PC-3 (cell line): Measurements from ENCODE around the gene RERG. TPM values are rescaled to one million over a fixed set of nuclear protein-coding genes. Genes with fewer than 3 reads are reported as not detected.

ENCODE experiments used
- ATAC-seq: fragments of 200-7000 bp; cut with Tn5 transposase; 2 replicates; pipeline ENCODE4 v1.9.1; 2020; ENCODE audit warnings: mild to moderate bottlenecking, moderate library complexity
- BruUV-seq: library from RNA; stranded (reverse); fragments of 400-500 nt; replicated peaks from 2 replicates; lab custom pipeline; 2021; lab: Mats Ljungman, UMichigan
- CTCF ChIA-PET: fragments of 300-600 bp; sonication (Branson Sonifier 250); formaldehyde crosslinking; loops from one replicate; lab custom pipeline; 2022; ENCODE audit warnings: antibody characterized with exemption; lab: Charles Lee
- POLR2A ChIA-PET: fragments of 300-600 bp; sonication (Branson Sonifier 250); formaldehyde crosslinking; loops from one replicate; lab custom pipeline; 2022; ENCODE audit warnings: antibody characterized with exemption; ENCODE audit not compliant: unreplicated experiment; lab: Charles Lee
- DNase-seq: peaks from one replicate; pipeline ENCODE4 v3.0.0-alpha.2; 2015
- H2AFZ ChIP-seq: fragments of 300-600 bp; sonication (generic); 2 replicates; pipeline ENCODE4 v1.6.0; 2016; ENCODE audit warnings: antibody characterized with exemption, low read length
- H3F3A ChIP-seq: fragments of 300-600 bp; sonication (generic); one replicate; pipeline ENCODE4 v1.6.0; 2017; ENCODE audit warnings: antibody characterized with exemption, low read length, control low read depth, mild to moderate bottlenecking; ENCODE audit not compliant: unreplicated experiment
- H3K27ac ChIP-seq: fragments of 300-600 bp; sonication (generic); 2 replicates; pipeline ENCODE4 v1.5.1; 2016; ENCODE audit warnings: mild to moderate bottlenecking, low read length
- H3K27me3 ChIP-seq: fragments of 300-600 bp; sonication (generic); 2 replicates; pipeline ENCODE4 v1.6.1; 2016; ENCODE audit warnings: low read length, mixed read lengths
- H3K36me3 ChIP-seq: fragments of 300-600 bp; sonication (generic); 2 replicates; pipeline ENCODE4 v1.6.1; 2016; ENCODE audit warnings: low read depth, mixed run types, low read length, mixed read lengths
- H3K4me1 ChIP-seq: fragments of 300-600 bp; sonication (generic); 2 replicates; pipeline ENCODE4 v1.5.1; 2016; ENCODE audit warnings: low read length; ENCODE audit not compliant: insufficient read depth
- H3K4me2 ChIP-seq: fragments of 300-600 bp; sonication (generic); 2 replicates; pipeline ENCODE4 v1.6.0; 2016; ENCODE audit warnings: low read length
- H3K4me3 ChIP-seq: fragments of 300-600 bp; sonication (generic); 2 replicates; pipeline ENCODE4 v1.5.1; 2016; ENCODE audit warnings: mild to moderate bottlenecking, low read length, mixed read lengths
- H3K79me2 ChIP-seq: fragments of 300-600 bp; sonication (generic); 2 replicates; pipeline ENCODE4 v1.6.1; 2017; ENCODE audit warnings: low read length, mixed read lengths
- H3K9ac ChIP-seq: fragments of 300-600 bp; sonication (generic); 2 replicates; pipeline ENCODE4 v1.6.0; 2016; ENCODE audit warnings: mild to moderate bottlenecking, low read length
- H3K9me2 ChIP-seq: fragments of 300-600 bp; sonication (generic); replicated peaks from 2 replicates; pipeline ENCODE4 v1.6.1; 2016; ENCODE audit warnings: mixed run types, low read length, mixed read lengths
- H3K9me3 ChIP-seq: fragments of 300-600 bp; sonication (generic); 2 replicates; pipeline ENCODE4 v1.6.1; 2016; ENCODE audit warnings: low read length, mixed read lengths
- H4K20me1 ChIP-seq: fragments of 300-600 bp; sonication (generic); 2 replicates; pipeline ENCODE4 v1.6.1; 2016; ENCODE audit warnings: low read length, mixed read lengths
- EZH2 ChIP-seq: fragments of 300-600 bp; sonication (generic); IDR thresholded peaks from one replicate; pipeline ENCODE4 v1.6.1; 2017; ENCODE audit warnings: antibody characterized with exemption, mild to moderate bottlenecking, low read length; ENCODE audit not compliant: unreplicated experiment
- EZH2phosphoT487 ChIP-seq: fragments of 300-600 bp; sonication (generic); IDR thresholded peaks from 2 replicates; pipeline ENCODE4 v1.6.1; 2018; ENCODE audit warnings: mild to moderate bottlenecking, antibody characterized with exemption, low read length, borderline replicate concordance
- intact Hi-C: fragments of 100-400 bp; cut with micrococcal nuclease; formaldehyde crosslinking; loops from 2 replicates; pipeline ENCODE4 v1.9.0; 2023
- total RNA-seq: library from RNA; depleted of rRNA; stranded (reverse); fragments of >200 nt; gene quantifications from 2 replicates; pipeline ENCODE4 v1.2.3, GENCODE V29; 2014
- TF ChIP-seq, protein P1 (sequence below): fragments of 300-600 bp; sonication (generic); conservative IDR thresholded peaks from 2 replicates; pipeline ENCODE4 v1.5.1; 2017; ENCODE audit warnings: antibody characterized with exemption, low read depth, mild to moderate bottlenecking, low read length

RERG gene
- total RNA-seq, 1 experiment from 2014 or later = not detected

DNA sequence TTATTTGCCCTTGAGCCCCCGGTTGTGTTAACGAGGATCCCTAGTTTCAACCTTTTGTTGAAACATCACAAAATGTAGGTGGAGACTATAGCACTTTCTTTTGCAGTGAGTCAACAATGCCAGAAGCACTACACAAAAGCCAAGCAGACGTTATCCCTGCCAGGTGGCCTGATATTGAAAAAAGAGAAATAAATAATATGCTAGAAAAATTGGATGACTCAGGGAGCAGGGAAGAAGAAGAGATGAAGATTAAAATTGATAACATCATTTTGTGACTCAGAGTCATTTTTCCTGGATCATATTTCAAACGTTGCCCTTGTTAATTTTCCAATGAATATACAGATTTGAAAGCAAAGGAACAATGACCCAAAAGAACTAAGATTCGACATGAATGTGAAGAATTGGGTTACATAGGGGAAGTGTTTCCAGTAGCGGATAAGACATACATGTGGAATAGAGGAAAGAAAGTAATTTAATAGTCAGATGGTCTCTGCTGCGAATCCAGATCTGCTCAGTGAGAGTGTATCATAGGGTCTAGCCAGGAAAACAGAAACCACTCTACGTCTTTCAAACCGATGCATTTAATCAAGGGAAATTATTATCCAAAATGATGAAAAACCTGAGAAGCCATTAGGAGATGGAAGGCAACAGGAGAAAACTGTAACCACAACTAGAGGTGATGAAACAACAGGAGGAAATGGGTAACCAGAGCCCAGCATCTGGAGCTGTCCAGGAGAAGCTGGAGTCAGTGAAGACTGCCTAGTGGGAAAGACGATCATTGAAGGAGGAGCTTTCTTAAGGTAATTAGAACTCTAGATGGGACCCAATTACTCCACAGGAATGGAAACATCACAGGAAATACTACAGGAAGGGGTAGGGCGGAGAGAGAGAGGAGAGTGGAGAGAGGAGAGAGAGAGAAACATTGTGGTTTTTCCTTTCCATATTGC lies 57.9 kb downstream of the RERG start:
- no peaks in the 10 kb centered on the region for H3K36me3 ChIP-seq
- TF ChIP-seq, protein P1, sequence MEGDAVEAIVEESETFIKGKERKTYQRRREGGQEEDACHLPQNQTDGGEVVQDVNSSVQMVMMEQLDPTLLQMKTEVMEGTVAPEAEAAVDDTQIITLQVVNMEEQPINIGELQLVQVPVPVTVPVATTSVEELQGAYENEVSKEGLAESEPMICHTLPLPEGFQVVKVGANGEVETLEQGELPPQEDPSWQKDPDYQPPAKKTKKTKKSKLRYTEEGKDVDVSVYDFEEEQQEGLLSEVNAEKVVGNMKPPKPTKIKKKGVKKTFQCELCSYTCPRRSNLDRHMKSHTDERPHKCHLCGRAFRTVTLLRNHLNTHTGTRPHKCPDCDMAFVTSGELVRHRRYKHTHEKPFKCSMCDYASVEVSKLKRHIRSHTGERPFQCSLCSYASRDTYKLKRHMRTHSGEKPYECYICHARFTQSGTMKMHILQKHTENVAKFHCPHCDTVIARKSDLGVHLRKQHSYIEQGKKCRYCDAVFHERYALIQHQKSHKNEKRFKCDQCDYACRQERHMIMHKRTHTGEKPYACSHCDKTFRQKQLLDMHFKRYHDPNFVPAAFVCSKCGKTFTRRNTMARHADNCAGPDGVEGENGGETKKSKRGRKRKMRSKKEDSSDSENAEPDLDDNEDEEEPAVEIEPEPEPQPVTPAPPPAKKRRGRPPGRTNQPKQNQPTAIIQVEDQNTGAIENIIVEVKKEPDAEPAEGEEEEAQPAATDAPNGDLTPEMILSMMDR = no peak
- TF ChIP-seq EZH2 (no peak), EZH2phosphoT487 (no peak)
- no TSS peak for BruUV-seq
- POLR2A ChIA-PET = no interaction called here
- no peak overlapping the region for H2AFZ ChIP-seq
- H3K4me1 ChIP-seq = no peaks in the 10 kb centered on the region
- intact Hi-C loops = no loop called here
- no peaks in the 10 kb centered on the region for H3K9me2 ChIP-seq
- no peaks in the 10 kb centered on the region for H3K79me2 ChIP-seq
- H3K4me3 ChIP-seq = no peak overlapping the region
- H3K9ac ChIP-seq = no peak overlapping the region
- ATAC-seq (no peak), DNase-seq (no peak)
- H3K27ac ChIP-seq = no peak overlapping the region
- CTCF ChIA-PET = no interaction called here
- H3K27me3 ChIP-seq = peaks cover 43% of the 10 kb centered on the region
- no peaks in the 10 kb centered on the region for H3F3A ChIP-seq
- H3K4me2 ChIP-seq = no peak overlapping the region
- H4K20me1 ChIP-seq = no peaks in the 10 kb centered on the region
- H3K9me3 ChIP-seq = no peaks in the 10 kb centered on the region

DNA sequence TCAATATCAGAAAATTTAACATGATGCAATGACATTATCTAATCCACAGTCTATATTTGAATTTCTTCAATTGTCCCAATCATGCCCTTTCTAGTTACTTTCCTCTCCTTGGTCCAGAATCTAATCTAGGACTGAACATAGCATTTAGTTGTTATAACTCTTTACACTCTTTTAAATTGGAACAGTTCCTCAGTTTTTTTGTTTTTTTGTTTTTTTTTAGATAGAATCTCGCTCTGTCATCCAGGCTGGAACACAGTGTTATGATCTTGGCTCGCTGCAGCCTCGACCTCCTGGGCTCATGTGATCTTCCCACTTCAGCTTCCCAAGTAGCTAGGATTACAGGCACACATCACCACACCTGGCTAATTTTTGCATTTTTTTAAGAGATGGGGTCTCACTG lies 63.1 kb downstream of the RERG start:
- CTCF ChIA-PET = no interaction called here
- BruUV-seq = no TSS peak
- Histone ChIP-seq H3F3A (no peaks in the 10 kb centered on the region), H3K4me1 (no peaks in the 10 kb centered on the region), H4K20me1 (no peaks in the 10 kb centered on the region), H3K4me2 (no peak overlapping the region), H3K36me3 (no peaks in the 10 kb centered on the region), H3K27me3 (peaks cover 40% of the 10 kb centered on the region), H3K9ac (no peak overlapping the region), H3K9me2 (no peaks in the 10 kb centered on the region), H3K4me3 (no peak overlapping the region), H3K27ac (no peak overlapping the region), H2AFZ (no peak overlapping the region), H3K79me2 (no peaks in the 10 kb centered on the region), H3K9me3 (no peaks in the 10 kb centered on the region)
- ATAC-seq (no peak), DNase-seq (no peak)
- TF ChIP-seq EZH2phosphoT487 = no peak
- intact Hi-C loops = no loop called here
- POLR2A ChIA-PET = no interaction called here

DNA sequence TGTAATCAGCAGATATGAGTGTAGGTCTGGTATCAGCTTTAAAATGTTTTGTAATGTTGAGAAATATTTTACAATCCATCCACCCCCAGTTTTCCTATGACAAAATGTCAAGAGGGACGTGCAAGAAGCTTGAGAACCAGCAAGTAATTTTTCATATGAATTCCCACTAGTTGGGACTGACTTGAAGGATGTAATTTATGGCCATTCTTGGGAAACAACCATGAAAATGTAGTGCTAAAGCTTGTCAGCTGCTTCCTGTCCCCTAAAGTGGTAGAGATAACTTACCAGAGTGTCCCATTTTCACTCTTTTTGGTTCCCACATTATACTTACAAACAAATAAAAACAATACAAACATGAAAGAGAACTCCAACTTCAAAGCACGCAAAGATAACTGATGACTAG lies 63.9 kb downstream of the RERG start:
- no peak for ATAC-seq
- CTCF ChIA-PET = no interaction called here
- Histone ChIP-seq H3K9me2 (no peaks in the 10 kb centered on the region), H3K9me3 (no peaks in the 10 kb centered on the region), H3K4me3 (no peak overlapping the region), H2AFZ (no peak overlapping the region), H3K9ac (no peak overlapping the region), H3K36me3 (no peaks in the 10 kb centered on the region), H3K27ac (no peak overlapping the region), H3K27me3 (peaks cover 40% of the 10 kb centered on the region), H3K4me2 (no peak overlapping the region), H3K79me2 (no peaks in the 10 kb centered on the region), H4K20me1 (no peaks in the 10 kb centered on the region), H3K4me1 (no peaks in the 10 kb centered on the region), H3F3A (no peaks in the 10 kb centered on the region)
- POLR2A ChIA-PET = no interaction called here
- BruUV-seq = no TSS peak
- intact Hi-C loops = no loop called here
- TF ChIP-seq EZH2 (no peak), EZH2phosphoT487 (no peak)
- TF ChIP-seq, protein P1 = no peak
- no peak for DNase-seq
